SU-DHL-6 (cell line): ENCODE measurements around the gene HDAC3.

ENCODE experiments used
- H2AFZ ChIP-seq: fragments of 200-600 bp; sonication (generic); 2 replicates; pipeline ENCODE4 v1.6.1; 2014; ENCODE audit warnings: low read depth, mild to moderate bottlenecking, moderate library complexity, mixed read lengths, antibody characterized with exemption, low read length; ENCODE audit not compliant: severe bottlenecking
- H3F3A ChIP-seq: fragments of 200-600 bp; shearing (Covaris generic); 2 replicates; pipeline ENCODE4 v1.6.0; 2016; ENCODE audit warnings: antibody characterized with exemption, mild to moderate bottlenecking; ENCODE audit not compliant: insufficient read depth
- H3K27ac ChIP-seq: fragments of 200-600 bp; sonication (generic); 2 replicates; pipeline ENCODE4 v1.5.1; 2016; ENCODE audit warnings: low read depth, mild to moderate bottlenecking, low read length, moderate library complexity, mixed read lengths
- H3K27me3 ChIP-seq: fragments of 200-600 bp; sonication (generic), shearing (Covaris generic); 2 replicates; pipeline ENCODE4 v1.6.0; 2014; ENCODE audit warnings: mild to moderate bottlenecking, low read length
- H3K36me3 ChIP-seq: fragments of 200-600 bp; sonication (generic); 2 replicates; pipeline ENCODE4 v1.6.1; 2014; ENCODE audit warnings: mild to moderate bottlenecking, low read length, mixed read lengths
- H3K4me2 ChIP-seq: fragments of 300-600, 200-600 bp; shearing (Covaris generic), sonication (generic); 2 replicates; pipeline ENCODE4 v1.6.0; 2014; ENCODE audit warnings: low read length, low read depth, mild to moderate bottlenecking; ENCODE audit not compliant: poor library complexity, severe bottlenecking
- H3K4me3 ChIP-seq: fragments of 200-600 bp; sonication (generic); 2 replicates; pipeline ENCODE4 v1.5.1; 2014; ENCODE audit warnings: antibody characterized with exemption, low read length, mild to moderate bottlenecking, mixed read lengths; ENCODE audit not compliant: insufficient read depth, poor library complexity, severe bottlenecking
- H3K79me2 ChIP-seq: fragments of 200-600 bp; sonication (generic); 2 replicates; pipeline ENCODE4 v1.6.1; 2014; ENCODE audit warnings: mild to moderate bottlenecking, low read length, moderate library complexity; ENCODE audit not compliant: insufficient read depth
- H3K9ac ChIP-seq: fragments of 200-600 bp; sonication (generic); 2 replicates; pipeline ENCODE4 v1.7.0; 2014; ENCODE audit warnings: mild to moderate bottlenecking, low read length
- H3K9me2 ChIP-seq: fragments of 200-600 bp; sonication (generic); replicated peaks from 2 replicates; pipeline ENCODE4 v1.6.1; 2014; ENCODE audit warnings: low read length; ENCODE audit not compliant: insufficient read depth
- H3K9me3 ChIP-seq: fragments of 200-600 bp; sonication (generic); 2 replicates; pipeline ENCODE4 v1.6.1; 2014; ENCODE audit warnings: low read length, mixed read lengths; ENCODE audit not compliant: insufficient read depth
- H4K20me1 ChIP-seq: fragments of 200-600 bp; sonication (generic); 2 replicates; pipeline ENCODE4 v1.6.1; 2014; ENCODE audit warnings: low read depth, mild to moderate bottlenecking, antibody characterized with exemption, low read length, moderate library complexity, mixed read lengths
- EZH2phosphoT487 ChIP-seq: fragments of 200-600 bp; sonication (generic), shearing (Covaris generic); conservative IDR thresholded peaks from 2 replicates; pipeline ENCODE4 v1.6.1; 2018; ENCODE audit warnings: mild to moderate bottlenecking, antibody characterized with exemption, low read length, moderate library complexity, mixed read lengths
- TF ChIP-seq, protein P1 (sequence below): fragments of 200-600 bp; sonication (generic); IDR thresholded peaks from one replicate; pipeline ENCODE4 v1.5.1; 2017; ENCODE audit warnings: antibody characterized with exemption, mild to moderate bottlenecking, low read length, moderate library complexity; ENCODE audit not compliant: insufficient read depth, poor library complexity, severe bottlenecking

Gene HDAC3

DNA sequence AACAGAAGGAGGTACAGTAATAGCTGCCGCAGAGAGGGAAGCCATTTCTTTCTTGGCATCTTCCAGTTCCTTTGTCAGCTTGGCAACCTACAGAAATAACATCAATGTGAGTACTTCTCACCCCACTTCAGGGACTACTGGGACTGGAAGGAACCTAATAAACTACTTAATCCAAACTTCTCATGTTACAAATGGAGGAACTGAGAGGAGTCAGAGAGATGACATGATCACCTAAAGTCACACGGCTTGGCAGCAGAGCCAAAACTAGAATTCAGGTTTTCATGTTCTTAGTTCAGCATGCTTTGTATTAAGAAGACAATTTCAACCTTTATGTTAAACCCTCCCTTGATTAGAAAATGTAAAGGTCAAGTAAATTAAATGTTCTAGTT is 62.5 kb downstream of the HDAC3 start:
- no peaks in the 10 kb centered on the region for H3K79me2 ChIP-seq
- TF ChIP-seq EZH2phosphoT487 = no peak
- TF ChIP-seq, protein P1, sequence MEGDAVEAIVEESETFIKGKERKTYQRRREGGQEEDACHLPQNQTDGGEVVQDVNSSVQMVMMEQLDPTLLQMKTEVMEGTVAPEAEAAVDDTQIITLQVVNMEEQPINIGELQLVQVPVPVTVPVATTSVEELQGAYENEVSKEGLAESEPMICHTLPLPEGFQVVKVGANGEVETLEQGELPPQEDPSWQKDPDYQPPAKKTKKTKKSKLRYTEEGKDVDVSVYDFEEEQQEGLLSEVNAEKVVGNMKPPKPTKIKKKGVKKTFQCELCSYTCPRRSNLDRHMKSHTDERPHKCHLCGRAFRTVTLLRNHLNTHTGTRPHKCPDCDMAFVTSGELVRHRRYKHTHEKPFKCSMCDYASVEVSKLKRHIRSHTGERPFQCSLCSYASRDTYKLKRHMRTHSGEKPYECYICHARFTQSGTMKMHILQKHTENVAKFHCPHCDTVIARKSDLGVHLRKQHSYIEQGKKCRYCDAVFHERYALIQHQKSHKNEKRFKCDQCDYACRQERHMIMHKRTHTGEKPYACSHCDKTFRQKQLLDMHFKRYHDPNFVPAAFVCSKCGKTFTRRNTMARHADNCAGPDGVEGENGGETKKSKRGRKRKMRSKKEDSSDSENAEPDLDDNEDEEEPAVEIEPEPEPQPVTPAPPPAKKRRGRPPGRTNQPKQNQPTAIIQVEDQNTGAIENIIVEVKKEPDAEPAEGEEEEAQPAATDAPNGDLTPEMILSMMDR = no peak
- H3K27ac ChIP-seq = no peak overlapping the region
- H3K27me3 ChIP-seq = no peaks in the 10 kb centered on the region
- no peak overlapping the region for H2AFZ ChIP-seq
- H3K4me3 ChIP-seq = no peak overlapping the region
- H3K4me2 ChIP-seq = no peak overlapping the region
- H3F3A ChIP-seq = peaks cover 6% of the 10 kb centered on the region; the same call in 1 of the 2 replicates
- no peaks in the 10 kb centered on the region for H4K20me1 ChIP-seq
- H3K36me3 ChIP-seq = peaks cover 64% of the 10 kb centered on the region
- no peaks in the 10 kb centered on the region for H3K9me2 ChIP-seq
- H3K9ac ChIP-seq = no peak overlapping the region
- no peaks in the 10 kb centered on the region for H3K9me3 ChIP-seq

DNA sequence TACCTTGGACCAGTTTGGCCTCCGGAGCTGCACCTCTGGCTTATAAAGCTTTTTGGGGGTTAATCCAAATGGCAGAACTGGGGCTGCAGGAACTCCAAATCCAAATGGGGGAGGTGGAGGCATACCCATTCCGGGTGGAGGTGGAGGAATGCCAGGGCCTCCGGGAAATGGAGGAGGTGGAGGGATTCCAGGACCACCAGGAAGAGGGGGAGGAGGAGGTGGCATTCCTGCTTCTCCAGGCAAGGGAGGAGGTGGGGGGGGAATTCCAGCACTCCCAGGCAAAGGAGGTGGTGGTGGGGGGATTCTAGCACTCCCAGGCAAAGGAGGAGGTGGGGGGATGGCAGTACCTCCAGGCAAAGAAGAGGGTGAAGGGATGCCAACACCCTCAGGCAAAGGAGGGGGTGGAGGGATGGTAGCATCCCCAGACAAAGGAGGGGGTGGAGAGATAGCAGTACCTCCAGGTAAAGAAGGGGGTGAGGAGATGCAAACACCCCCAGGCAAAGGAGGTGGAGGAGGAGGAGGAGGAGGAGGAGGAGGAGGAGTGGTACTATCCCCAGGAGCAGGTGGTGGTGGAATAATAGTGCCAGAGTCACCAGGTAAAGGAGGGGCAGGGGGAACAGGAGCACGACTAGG is 63.0 kb downstream of the HDAC3 start:
- TF ChIP-seq EZH2phosphoT487 = no peak
- TF ChIP-seq, protein P1 = no peak
- Histone ChIP-seq H3K4me2 (no peak overlapping the region), H4K20me1 (no peaks in the 10 kb centered on the region), H3K79me2 (no peaks in the 10 kb centered on the region), H3K4me3 (no peak overlapping the region), H3K9ac (no peak overlapping the region), H3K9me3 (no peaks in the 10 kb centered on the region), H3F3A (peaks cover 11% of the 10 kb centered on the region; the same call in 1 of the 2 replicates), H2AFZ (no peak overlapping the region), H3K36me3 (peaks cover 58% of the 10 kb centered on the region), H3K9me2 (no peaks in the 10 kb centered on the region), H3K27ac (no peak overlapping the region), H3K27me3 (no peaks in the 10 kb centered on the region)
